Hematopoietic multipotent progenitor cell treated with erythropoietin and hydrocortisone succinate and interleukin-3 and kit ligand, for 6 days (in vitro differentiated cells): Measurements from ENCODE around the gene ITIH1.
A peak's percentile ranks its signal among the peaks of the same experiment; 100 is the strongest.

Experiments
- DNase-seq: peaks from one replicate; pipeline ENCODE4 v3.0.0-alpha.2; 2015

Gene ITIH1

DNA sequence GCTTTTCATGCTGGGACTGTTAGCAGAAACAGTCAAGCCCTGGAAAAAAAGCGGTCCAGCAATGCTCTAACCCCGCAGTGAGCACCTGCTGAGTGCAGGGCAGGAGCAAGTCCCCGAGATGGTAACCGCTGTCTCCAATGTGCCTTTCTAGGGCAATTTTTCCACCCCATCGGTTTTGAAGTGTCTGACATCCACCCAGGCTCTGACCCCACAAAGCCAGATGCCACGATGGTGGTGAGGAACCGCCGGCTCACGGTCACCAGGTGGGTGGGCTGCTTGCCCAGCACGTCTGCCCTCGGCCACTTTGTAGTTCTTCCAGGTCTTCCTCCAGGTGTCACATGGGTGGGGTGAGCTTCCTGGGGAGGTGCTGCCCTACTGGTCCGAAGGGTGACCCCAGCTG is 14.0 kb downstream of the ITIH1 start:
- DNase-seq: no peak

DNA sequence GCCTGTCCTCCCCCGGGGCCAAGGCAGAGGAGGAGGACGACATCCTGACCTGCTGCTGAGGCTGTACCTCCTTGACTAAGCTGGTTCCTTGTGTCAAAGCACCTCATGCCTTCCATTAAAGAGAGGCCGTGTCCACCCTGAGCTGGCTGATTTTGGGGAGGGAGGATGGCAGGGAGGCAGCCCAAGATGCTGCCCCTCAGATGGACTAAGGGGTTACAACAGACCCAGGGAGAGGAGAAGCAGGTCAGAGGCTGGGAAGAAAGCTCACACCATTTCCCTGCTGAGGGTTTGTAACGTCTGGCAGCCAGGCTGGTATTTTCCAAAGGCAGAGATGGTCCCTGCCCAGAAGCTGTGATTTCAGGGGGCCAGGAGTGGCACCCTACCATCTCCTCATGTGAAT is 14.5 kb downstream of the ITIH1 start:
- no peak for DNase-seq

DNA sequence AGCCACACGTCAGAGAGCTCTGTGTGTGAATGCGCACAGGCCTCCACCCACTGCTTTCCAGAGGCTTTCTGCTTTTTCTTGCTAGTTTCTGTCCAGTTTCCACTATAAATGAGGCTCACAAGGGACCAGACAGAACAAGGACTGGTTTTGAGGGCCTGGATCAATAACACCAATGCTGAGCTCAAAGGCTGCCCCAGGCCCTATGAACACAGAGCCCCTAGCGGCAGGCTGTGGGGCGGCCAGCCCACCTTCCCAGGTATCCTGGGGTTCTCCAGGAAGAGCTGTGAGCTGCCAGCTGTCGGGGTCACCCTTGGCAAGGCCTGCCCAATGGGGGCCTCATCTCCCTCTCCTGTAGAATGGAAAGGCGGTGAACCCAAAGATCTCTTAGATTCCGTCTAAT is 15.0 kb downstream of the ITIH1 start:
- no peak for DNase-seq

DNA sequence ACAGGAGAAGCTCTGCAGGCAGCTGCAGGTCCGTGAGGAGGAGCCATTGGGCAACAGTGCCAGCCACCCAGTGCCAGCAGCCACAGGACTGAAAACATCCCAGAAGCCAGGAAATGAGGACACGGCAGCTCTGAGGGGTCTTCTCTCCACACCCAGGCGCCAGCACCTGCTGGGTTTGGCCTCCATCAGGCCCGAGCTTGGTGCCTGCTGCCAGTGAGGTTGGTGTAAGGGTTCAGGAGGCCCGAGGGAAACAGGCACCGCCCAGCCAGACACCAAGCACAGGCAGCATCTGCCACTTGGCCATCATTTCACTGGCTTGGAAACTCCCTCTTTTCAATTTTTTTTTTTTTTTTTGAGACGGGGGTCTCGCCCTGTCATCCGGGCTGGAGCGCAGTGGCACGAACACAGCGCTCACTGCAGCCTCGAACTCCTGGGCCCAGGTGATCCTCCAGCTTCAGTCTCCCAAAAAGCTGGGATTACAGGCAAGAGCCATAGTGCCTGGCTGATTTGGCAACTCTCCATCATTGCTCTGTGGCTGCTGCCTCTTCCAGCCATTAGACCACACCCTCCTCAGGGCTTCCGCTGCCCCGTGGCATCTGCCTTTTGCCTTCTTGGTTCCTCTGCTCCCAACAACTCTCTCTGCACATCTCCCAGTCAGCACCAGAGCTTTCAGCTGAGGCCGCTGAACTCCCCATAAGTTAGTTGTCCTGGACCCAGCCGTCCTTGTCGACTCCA is 15.7 kb downstream of the ITIH1 start:
- peak; percentile 70 for DNase-seq

DNA sequence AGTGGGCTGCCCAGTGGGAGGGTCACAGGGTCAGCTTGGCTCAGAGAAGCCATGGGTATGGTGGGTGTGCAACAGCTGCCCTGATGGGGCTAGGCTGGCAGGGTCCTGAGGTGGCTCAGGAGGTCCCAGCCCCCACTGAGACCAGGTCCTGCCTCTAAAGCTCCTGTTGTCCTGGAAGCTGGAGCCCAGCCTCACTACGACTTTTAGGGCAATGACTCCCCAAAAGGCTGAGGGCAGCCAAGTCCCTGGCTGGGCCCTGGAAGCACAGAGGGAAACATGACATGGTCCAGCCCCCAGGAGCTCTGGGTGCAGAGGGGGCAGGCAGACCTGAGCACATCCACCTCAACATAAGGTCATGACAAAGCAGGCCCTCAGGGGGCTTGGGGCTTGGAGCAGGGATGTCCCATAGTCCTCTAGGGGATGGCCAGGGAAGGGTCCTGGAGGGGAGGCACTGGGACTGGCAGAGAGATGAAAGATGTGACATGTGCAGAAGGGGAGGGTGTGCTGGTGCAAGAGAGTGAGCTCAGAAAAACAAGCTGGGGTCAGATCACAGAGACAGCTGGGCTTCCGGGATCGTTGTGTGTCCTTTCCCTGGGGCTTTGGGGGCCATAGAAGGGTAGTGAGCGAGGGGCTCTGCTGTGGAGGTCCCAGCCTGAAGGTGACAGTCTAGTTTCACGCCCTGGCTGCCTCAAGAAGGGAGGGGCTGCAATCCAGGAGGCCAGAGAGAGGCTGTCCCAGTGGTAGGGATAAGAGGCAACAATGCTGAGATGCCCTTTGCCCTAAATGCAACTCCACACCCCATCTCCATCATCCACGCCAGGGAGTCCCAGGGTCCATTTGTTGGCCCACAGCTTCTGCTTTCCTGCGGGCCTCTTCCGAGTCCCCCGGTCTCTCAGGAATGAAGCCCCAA is 16.6 kb downstream of the ITIH1 start:
- DNase-seq: no peak

DNA sequence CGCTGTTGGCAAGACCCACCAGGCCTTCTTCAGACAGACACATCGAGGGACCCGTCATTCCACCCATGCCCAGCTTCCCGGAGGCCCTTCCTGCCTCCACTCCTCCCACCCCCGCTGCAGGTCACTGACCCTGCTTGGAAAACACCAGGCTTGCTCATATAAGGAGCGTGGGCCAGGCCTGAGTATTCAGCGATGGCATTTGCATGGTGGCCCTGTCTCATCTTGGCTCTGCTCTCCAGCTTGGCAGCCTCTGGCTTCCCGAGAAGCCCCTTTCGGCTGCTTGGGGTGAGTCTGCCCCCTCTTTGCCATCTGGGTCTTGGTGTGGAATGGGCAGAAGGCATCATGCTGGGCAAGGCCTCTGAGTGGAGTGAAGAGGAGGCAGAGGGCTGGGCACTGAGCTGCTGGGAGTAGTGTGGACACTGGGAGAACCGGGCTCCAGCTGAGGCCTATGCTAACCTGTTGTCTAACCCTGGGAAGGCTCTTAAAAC is 17.3 kb downstream of the ITIH1 start, which contains the start of gene ITIH3:
ITIH3 (plus strand) TSS at position 185 of the 488 bp plus-strand sequence; CDS start at position 193, 8 bp downstream.
- DNase-seq: no peak

DNA sequence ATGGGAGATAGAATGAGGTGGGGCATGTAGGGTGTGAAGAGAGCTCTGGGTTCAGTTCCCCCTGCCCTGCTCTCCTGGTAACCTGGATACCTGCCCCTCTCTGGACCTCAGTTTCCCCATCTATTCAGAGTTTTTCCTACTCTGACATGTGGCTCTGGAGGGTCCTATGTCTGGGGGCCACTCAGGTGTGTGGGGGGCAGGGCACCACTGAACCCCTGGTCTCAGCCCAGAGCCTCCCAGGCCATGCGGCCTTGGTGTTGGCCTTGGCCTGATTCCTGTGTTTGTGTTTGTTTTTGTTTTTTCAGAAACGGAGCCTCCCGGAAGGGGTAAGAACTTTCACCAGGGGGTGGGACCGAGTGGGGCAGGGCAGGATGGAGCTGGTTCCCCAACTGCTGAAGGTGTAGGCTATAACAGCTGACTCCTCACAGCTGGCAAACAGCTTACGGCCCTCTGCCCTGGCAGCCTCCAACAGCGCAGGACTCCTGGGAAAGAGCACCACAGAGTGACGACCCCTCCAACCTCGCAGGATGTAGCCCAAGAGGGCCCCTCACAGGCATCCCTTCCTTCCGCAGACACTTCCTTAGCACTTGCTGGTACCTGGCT is 18.0 kb downstream of the ITIH1 start:
- no peak for DNase-seq

DNA sequence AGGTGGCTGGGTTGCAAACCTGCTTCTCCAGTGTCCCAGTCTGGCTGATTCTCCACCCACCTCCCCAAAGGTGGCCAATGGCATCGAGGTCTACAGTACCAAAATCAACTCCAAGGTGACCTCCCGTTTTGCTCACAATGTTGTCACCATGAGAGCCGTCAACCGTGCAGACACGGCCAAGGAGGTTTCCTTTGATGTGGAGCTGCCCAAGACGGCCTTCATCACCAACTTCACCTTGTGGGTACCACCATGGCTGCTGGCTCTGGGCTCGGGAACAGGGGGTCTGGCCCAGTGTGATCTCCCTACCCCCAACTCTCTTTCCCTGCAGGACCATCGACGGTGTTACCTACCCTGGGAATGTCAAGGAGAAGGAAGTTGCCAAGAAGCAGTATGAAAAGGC is 19.0 kb downstream of the ITIH1 start:
- no peak for DNase-seq

DNA sequence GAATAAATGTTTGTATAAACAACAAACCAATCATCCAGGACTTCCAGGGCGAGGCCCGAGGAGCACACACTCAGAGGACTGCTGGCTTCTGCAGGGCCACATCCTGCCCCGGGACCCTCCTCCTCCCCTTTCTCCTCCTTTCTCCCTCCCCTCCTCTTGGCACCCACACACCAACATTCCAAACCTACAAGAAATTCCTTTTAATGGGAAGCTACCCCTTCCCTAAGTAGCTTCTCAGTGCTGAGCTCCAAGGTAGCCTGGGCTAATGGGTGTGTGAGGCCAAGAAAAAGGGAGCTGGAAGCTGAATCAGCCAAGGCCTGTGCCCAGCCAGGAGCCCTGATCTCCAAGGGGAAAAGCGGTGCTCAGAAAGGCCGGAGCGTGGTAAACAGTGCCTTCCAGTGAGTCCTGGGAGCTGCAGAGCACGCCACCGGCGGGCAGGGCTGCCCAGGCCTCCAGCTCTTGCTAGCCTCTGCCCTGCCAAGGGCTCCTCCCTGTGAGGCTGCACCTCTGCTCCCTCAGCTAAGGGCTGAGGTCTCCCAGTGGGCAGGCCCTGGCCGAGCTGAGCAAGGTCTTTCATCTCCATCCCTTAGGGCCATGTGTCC is 21.1 kb downstream of the ITIH1 start:
- no peak for DNase-seq

DNA sequence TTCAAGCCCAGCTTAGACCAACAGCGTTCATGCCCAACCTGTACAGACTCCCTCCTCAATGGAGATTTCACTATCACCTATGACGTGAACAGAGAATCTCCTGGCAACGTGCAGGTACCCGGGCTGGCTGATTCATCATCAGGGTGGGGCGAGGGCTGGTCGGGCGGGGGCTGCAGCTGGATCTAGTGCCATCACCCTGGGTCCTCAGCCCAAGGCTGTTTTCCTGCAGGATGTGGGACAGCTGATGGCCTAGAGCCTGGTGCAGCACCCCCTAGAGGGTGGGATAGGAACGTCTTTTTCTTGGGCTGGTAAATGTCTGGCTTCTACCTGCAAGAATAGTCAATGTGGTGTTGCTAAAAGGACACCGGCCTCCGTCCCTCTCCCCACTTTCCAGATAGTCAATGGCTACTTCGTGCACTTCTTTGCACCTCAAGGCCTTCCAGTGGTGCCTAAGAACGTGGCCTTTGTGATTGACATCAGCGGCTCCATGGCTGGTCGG is 21.6 kb downstream of the ITIH1 start:
- DNase-seq: peak; percentile 38

DNA sequence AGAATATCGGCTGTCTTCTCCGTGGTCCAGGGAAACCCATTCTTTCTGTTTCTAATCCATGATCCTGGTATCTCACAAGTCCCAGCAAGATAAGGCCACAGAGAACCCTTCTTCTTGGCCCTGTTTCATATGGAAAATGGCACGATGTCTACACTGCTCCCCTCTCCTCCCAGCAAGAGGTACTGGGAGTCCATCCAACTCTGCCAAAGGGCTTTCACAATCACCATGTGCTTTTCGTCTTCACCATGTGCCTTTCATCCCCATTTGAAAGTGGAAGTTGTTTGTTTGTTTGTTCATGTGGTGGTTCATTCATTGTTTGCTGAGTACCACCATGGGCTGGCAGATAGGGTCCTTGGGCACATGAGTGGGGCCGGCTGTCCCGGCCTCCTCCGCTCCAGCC is 22.7 kb downstream of the ITIH1 start:
- no peak for DNase-seq

DNA sequence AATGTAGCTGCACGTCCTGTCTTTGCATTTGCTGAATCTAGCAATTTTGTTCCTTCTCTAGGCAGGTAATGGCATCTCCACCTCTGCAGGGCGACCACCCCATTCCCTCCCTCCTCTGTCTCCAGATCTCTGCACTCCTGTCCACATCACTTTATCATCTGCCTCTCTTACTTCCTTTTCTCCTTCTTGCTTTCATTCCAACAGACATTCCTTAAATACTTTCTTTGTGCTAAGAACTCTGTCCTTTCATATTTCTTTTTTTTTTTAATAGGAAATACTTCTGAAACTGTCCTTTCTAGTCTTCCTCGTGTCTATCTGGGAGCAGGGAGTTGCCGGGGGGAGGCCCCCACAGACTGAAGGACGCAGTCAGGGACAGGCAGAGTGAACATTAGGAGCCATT is 24.4 kb downstream of the ITIH1 start:
- DNase-seq: no peak

DNA sequence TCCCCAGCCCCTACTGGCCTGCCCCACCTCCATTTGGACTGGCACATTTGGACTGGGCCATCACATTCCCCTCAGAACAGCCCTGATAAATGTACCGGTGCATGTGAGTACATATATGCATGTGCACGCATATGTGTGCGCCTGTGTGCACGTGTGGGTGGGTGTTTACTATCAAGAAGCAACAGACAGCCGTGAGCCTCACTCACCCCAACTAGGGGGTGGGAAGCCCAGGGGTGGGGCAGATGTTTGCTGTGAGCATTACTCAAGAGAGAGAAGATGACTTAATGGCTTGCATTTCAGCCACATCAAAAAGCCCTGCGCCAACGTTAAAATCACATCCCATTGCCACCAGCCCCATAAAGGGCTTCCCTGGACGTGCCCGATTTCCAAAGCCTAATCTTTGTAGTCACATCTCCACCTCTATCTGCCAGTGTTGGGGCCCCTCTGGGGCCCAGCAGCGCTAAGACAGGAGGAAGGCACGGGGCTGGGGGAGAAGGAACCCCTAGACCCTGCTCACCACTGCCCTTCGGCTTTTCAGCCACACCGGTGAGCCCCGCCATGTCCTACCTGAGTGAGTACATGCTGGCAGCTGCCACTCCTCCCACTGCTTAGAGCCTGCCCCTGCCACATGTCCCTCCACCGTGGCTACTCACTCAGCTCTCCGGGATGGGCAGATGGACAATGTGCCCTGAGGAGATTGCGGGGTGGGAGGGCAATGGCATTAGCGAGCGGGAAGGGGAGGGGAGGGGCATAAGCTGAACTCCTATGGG is 28.1 kb downstream of the ITIH1 start:
- DNase-seq: no peak

DNA sequence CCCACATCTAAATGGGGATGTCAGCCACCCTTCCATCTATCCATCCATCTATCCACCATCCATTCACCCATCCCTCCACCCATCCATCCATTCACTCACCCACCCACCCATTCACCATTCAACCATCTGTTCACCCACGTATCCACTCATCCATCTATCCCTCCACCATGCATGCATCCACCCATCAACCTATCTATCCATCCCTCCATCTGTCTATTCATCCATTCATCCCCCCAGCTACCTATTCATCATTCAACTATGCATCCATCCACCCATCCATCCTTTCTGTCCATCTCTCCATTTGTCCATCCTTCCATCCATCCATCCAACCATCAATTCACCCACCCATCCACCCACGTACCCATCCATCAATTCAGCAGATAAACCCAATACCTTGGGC is 31.8 kb downstream of the ITIH1 start:
- DNase-seq: no peak

DNA sequence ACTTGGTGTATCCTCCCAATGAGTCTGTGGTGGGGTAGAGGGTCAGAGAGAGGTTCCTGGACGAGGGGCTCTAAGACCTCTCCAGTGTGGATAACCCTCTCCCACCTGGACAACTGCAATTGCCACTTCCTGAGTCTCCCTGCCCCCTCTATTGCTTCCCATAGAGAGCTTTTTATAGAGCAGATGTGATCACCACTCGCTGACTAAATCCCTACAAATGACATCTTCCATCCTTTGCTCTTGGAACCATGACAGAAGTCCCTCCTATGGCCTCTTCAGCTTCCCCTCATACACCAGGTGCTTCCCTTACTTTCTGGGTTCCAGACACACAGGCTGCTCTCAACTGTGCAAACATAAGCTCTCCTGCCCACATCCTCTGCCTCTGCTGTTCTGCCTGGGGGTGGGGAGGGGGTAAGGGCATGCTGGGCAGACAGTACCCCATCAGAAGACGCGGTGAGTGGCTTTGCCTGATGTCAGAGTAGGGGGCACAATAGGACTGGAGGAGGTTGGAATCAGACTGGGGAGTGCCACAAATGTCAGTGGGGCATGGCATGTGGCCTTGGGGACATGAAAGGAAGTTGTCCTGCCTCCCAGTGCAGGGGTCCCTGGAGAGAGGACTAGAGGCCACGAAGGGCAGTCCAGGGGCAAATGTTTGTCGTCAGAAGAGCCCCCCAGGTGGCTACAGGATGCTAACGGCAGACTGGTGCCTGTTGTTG is 32.4 kb downstream of the ITIH1 start:
- no peak for DNase-seq

DNA sequence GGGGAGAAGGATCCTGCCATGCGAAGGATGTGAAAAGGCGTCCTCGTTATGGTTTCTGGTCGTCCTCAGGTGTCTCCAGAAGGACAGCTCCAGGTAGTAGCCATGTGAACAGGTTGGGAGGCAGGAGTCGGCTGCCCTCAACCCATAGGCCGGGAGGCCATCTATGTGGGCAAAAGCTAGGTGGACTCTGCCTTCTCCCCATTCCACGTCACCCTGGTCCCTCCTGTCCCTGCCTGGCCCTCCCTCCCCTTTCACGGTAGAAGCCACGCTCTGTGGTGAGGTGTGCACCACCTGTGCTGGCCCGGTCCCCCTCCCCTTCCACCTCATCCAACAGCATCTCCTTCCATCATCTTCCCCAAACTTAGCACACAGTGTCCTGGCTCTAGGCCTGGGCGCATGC is 33.5 kb downstream of the ITIH1 start:
- DNase-seq: no peak

DNA sequence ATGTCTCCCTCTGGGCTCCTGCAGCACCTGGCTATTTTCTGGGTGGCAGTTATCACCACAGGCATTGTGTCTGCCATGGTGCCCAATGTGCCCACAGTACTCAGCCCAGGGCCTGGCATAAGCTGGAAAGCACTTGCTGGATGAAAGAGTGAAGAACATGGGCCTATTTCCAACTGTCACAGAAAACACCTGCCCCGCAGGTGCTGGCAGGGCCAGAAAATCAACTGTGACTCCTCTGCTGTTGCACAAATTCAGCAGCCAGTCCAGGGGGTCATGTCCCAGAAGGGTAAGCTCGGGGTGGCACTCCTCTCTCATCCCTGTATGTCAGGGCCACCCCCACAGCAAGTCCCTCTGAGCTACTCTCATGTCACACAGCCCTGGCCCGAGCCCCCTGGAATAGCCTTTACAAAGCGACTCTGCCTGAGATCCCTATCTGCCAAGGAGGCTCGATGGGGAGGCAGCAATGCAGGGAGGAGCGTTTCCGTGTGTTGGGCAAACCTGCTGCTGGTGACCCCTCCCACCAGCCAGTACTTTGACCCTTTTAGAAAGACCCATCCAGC is 34.1 kb downstream of the ITIH1 start:
- no peak for DNase-seq

DNA sequence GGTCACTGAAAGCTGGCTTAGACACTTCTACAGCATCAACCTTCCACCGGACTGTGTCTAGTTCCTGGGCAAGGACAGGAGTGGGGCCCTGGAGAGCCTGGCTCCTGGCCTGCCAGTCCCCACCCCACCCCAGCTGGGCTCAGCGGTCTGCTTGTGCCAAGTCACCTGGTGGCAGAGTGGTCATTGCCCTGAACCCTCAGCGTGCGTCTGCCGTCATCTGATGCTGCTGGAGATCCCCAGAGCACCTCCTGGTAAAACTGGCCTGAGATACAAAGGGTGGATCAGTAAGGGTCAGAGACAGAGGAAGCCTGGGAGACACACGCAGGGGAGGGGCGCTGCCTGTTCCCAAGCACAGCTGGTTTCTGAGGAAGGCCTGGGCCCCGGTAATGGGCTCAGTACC is 36.4 kb downstream of the ITIH1 start:
- no peak for DNase-seq

DNA sequence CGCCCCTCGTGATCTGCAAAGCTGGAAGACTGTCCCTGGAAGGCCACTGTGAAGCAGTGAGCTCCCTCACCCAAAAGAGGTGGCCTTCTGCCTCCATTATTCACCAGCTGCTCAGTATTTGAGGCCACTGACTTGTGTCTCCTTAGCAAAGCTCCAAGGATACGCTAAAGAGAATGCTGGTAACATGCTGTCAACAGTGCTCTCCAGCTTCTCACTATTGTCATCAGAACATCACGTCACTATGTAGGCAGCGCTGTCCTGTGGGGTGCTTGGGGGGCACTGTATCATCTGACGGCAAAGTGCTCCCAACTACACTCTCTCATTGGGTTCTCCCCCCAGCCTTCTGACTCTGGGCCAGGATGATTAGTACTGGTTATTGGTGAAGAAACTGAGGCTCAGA is 38.8 kb downstream of the ITIH1 start:
- no peak for DNase-seq

DNA sequence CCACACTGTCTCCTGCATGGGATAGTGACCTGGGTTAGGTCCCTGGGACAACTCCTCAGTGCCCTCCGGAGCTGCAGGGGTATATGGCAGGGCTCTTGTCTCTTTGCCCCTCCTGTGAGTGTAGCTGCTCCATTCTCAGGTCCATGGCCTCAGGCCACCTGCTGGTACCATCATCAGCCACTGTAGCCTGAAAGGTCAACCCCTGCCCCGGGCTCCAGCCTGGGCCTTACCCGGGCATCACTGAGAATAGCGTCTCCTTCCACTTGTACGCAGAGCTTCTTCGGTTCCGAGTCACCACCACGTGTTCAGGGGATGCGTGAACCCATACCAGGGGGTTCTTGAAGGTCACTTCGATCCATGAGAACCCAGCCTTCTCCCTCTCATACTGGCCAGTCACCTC is 39.3 kb downstream of the ITIH1 start:
- no peak for DNase-seq

DNA sequence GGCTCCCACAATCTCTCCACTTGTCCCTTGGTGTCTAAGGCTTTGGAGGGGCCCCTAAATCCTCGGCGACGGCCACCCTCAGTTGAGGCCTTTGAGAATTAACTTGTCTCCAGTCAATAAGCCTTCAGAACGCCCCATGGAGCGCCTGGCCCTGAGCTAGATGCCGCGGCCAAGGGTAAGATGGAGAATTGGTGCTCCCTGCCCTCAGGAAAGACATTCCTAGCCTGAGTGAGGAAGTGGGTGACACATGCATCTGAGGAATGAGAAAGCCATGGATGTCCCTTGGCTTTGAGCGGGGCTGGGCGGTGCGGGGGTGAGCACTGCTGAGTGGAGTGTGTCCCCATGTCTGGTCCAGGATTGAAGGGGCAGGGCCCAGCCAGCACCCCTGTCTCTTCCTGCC is 39.8 kb downstream of the ITIH1 start:
- DNase-seq: no peak
